ENCODE data around the gene CEBPG. TPM values are rescaled to one million over a fixed set of nuclear protein-coding genes. Genes with fewer than 3 reads are reported as not detected.

Gene CEBPG
- total and polyA plus RNA-seq, 9 of the 15 experiments (the other 6 are each of a cell fraction or from before 2014, with no cell fraction given): 9.5 to 34.9 (median 30.9) TPM

- TF ChIP-seq NCOA1 (IDR thresholded peaks at IDR 0.05; ENCODE audit: low read depth) (no peak), GTF2A2 (tag; IDR thresholded peaks at IDR 0.05) (peak; percentile 58; the same call in 1 of the 2 replicates), ZBTB40 (IDR thresholded peaks at IDR 0.05) (no peak), ZBTB40 (CRISPR knock-in tag; IDR thresholded peaks at IDR 0.05) (no peak), ZNF740 (CRISPR knock-in tag; IDR thresholded peaks at IDR 0.05) (peak; percentile 73; the same call in 1 of the 2 replicates), ZNF740 (tag; IDR thresholded peaks at IDR 0.05) (peak in 1 of 2 experiments; percentile 74; a peak in 1 of 4 replicates), ZBTB33 (CRISPR knock-in tag; IDR thresholded peaks at IDR 0.05) (no peak), CBX5 (IDR thresholded peaks at IDR 0.05; ENCODE audit: borderline replicate concordance, low read depth) (no peak), ARNT (IDR thresholded peaks at IDR 0.05) (no peak), ARID3B (CRISPR knock-in tag; IDR thresholded peaks at IDR 0.05; ENCODE audit: borderline replicate concordance) (peak; percentile 65; the same call in 1 of the 2 replicates), CBX3 (IDR thresholded peaks at IDR 0.05; ENCODE audit: borderline replicate concordance in 1 of 2, low read length in 2 of 2) (no peak), PTTG1 (tag; IDR thresholded peaks at IDR 0.05; ENCODE audit: low read depth) (no peak), POLR2A (conservative IDR thresholded peaks at IDR 0.05) (peak; percentile 80)
These were observed at the start of gene CEBPG (continued) for GRCh38 chr19:33373453-33374235.

All from K562 (cell line).